Astrocyte of the hippocampus (primary cell): ENCODE measurements around the gene CYP3A5.
"Not testable (repeated sequence)": the region's sequence is repeated elsewhere in the genome, so short reads cannot be mapped to it uniquely, and the experiment has no call there.

Source experiments
- DNase-seq: peaks from one replicate; pipeline ENCODE4 v3.0.0; 2011; ENCODE audit warnings: low read depth, low spot score

Gene CYP3A5

GRCh38 chr7:99679400-99680191 lies at the start of gene CYP3A5:
TSS of gene CYP3A5 (minus strand) at chr7:99679996. CDS start at chr7:99679896, 100 bp downstream.
- no peak for DNase-seq

GRCh38 chr7:99728615-99729014 lies 48.8 kb upstream of the CYP3A5 start:
- DNase-seq, result no peak

- not testable (repeated sequence) for DNase-seq
These were observed 43.4 kb upstream of the CYP3A5 start for GRCh38 chr7:99723201-99723600.

- DNase-seq, result no peak
These were observed 41.2 kb upstream of the CYP3A5 start for GRCh38 chr7:99720800-99721595.

GRCh38 chr7:99719996-99720769 lies 40.4 kb upstream of the CYP3A5 start:
- no peak for DNase-seq

- no peak for DNase-seq
These were observed 34.3 kb upstream of the CYP3A5 start for GRCh38 chr7:99713995-99714570.

- peak; percentile 3 for DNase-seq
These were observed 30.2 kb upstream of the CYP3A5 start for GRCh38 chr7:99709838-99710578.

- DNase-seq, result no peak
These were observed 29.5 kb upstream of the CYP3A5 start for GRCh38 chr7:99709260-99709659.

GRCh38 chr7:99707096-99707495 lies 27.3 kb upstream of the CYP3A5 start:
- peak; percentile 47 for DNase-seq

- no peak for DNase-seq
These were observed 20.1 kb upstream of the CYP3A5 start for GRCh38 chr7:99699946-99700345.

- DNase-seq, result peak; percentile 8
These were observed 19.3 kb upstream of the CYP3A5 start for GRCh38 chr7:99698867-99699730.

- no peak for DNase-seq
These were observed 15.1 kb upstream of the CYP3A5 start for GRCh38 chr7:99694912-99695304.

GRCh38 chr7:99694201-99694911 lies 14.6 kb upstream of the CYP3A5 start:
- no peak for DNase-seq

- peak; percentile 3 for DNase-seq
These were observed 13.8 kb upstream of the CYP3A5 start for GRCh38 chr7:99693427-99694200.

- DNase-seq, result no peak
These were observed 13.3 kb upstream of the CYP3A5 start for GRCh38 chr7:99693100-99693426.

GRCh38 chr7:99692563-99692962 lies 12.8 kb upstream of the CYP3A5 start:
- DNase-seq, result not testable (repeated sequence)

GRCh38 chr7:99691658-99692057 lies 11.9 kb upstream of the CYP3A5 start:
- not testable (repeated sequence) for DNase-seq

- DNase-seq, result not testable (repeated sequence)
These were observed 11.1 kb upstream of the CYP3A5 start for GRCh38 chr7:99690918-99691317.
